Activated CD8-positive, alpha-beta T cell treated with anti-CD3 and anti-CD28 coated beads, Interleukin-2, amount 10 ng/mL, durations not matched to agents 7 days and 5 days (primary cell): Measurements from ENCODE around the gene CDC20. TPM values are rescaled to one million over a fixed set of nuclear protein-coding genes. Genes with fewer than 3 reads are reported as not detected.

ENCODE experiments used
- ATAC-seq: fragments of 150-1000 bp; cut with Tn5 transposase; one replicate; pipeline ENCODE4 v1.10.0; 2021; ENCODE audit warnings: moderate library complexity
- CTCF ChIA-PET: fragments of 350-600 bp; sonication (Branson Sonifier 250); formaldehyde crosslinking; loops from one replicate; lab custom pipeline; 2021; ENCODE audit warnings: antibody characterized with exemption; lab: Charles Lee
- POLR2A ChIA-PET: fragments of 350-600 bp; sonication (Branson Sonifier 250); formaldehyde crosslinking; loops from one replicate; lab custom pipeline; 2021; ENCODE audit warnings: antibody characterized with exemption; lab: Charles Lee
- DNase-seq: peaks from one replicate; pipeline ENCODE4 v3.0.0-alpha.2; 2020
- H3K27ac Mint-ChIP-seq: one replicate; pipeline ENCODE4 v1.8.0; 2021; ENCODE audit warnings: mild to moderate bottlenecking, mixed read lengths
- H3K27me3 Mint-ChIP-seq: one replicate; pipeline ENCODE4 v1.8.0; 2021; ENCODE audit warnings: low read depth, mixed read lengths
- H3K36me3 Mint-ChIP-seq: one replicate; pipeline ENCODE4 v1.8.0; 2021; ENCODE audit warnings: low read depth, mixed read lengths
- H3K4me1 Mint-ChIP-seq: one replicate; pipeline ENCODE4 v1.8.0; 2021; ENCODE audit warnings: low read depth, mixed read lengths
- H3K4me3 Mint-ChIP-seq: one replicate; pipeline ENCODE4 v1.8.0; 2021; ENCODE audit warnings: mild to moderate bottlenecking, mixed read lengths
- H3K9me3 Mint-ChIP-seq: one replicate; pipeline ENCODE4 v1.8.0; 2022; ENCODE audit warnings: mixed read lengths; ENCODE audit not compliant: insufficient read depth
- total RNA-seq, 2 experiments: library from RNA; stranded (reverse); gene quantifications; one replicate each; pipeline ENCODE4 v1.2.3, GENCODE V29; 2021

The CDC20 gene
- total RNA-seq, 2 experiments from 2014 or later = 214 to 232 TPM

GRCh38 chr1:43350976-43351375, 7.8 kb upstream of the CDC20 start:
- H3K27ac Mint-ChIP-seq = no peak overlapping the region
- ATAC-seq = no peak
- H3K36me3 Mint-ChIP-seq = peaks cover 6% of the 10 kb centered on the region
- H3K27me3 Mint-ChIP-seq = no peaks in the 10 kb centered on the region
- CTCF ChIA-PET = no interaction called here
- no peaks in the 10 kb centered on the region for H3K9me3 Mint-ChIP-seq
- DNase-seq = no peak
- peaks cover 17% of the 10 kb centered on the region for H3K4me1 Mint-ChIP-seq
- POLR2A ChIA-PET = no interaction called here
- H3K4me3 Mint-ChIP-seq = no peak overlapping the region

DNA sequence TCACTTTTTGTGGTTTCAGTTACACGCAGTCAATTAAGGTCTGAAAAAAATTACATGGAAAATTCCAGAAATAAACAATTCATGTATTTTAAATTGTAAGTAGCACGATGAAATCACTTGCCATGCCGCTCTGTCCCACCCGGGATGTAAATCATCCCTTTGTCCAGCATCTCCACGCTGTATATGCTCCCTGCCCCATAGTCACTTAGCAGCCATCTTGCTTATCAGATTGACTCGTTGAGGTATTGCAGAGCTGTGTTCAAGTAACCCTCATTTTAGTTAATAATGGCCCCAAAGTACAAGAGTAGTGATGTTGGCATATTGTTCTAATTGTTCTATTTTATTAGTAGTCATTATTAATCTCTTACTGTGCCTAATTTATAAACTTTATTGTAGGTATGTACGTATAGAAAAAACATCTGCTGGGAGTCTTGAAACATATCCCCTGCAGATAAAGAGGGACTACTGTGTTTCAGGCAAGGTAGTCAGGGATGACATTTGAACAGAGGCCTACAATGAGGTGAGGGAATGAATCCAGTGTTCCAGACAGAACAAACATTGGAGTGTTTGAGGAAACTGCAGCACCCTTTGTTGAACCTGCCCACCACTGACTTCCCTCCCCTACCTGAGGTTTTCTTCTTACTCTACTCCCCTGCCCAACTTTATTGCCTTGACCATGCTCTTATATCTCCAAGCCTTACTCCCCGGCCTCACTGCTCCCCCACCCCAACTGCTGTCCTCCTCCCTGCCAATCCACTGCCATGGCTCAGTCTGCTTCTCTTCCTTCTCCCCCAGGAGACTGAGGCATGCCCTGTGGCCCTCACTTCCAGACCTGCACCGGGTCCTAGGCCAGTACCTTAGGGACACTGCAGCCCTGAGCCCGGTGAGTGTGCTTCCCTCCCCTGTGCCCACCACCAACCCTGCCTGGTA, 7.1 kb upstream of the CDC20 start:
- Mint-ChIP-seq H3K9me3 (no peaks in the 10 kb centered on the region), H3K27me3 (no peaks in the 10 kb centered on the region), H3K36me3 (peaks cover 7% of the 10 kb centered on the region), H3K4me1 (peaks cover 17% of the 10 kb centered on the region), H3K27ac (no peak overlapping the region), H3K4me3 (no peak overlapping the region)
- ChIA-PET POLR2A (no interaction called here), CTCF (interaction anchor here (0.8 kb wide), 1 partner anchor 17 kb away, joined by 4 read pairs; the partner anchor contains the start of gene ELOVL1)
- ATAC-seq = no peak
- DNase-seq = no peak

GRCh38 chr1:43352351-43352705, 6.5 kb upstream of the CDC20 start:
- ChIA-PET CTCF (interaction anchor here (0.8 kb wide), 1 partner anchor 16 kb away, joined by 4 read pairs; the partner anchor contains the start of gene ELOVL1), POLR2A (interaction anchor here (0.8 kb wide), 1 partner anchor 12 kb away, joined by 3 read pairs; no protein-coding TSS in a partner anchor)

DNA sequence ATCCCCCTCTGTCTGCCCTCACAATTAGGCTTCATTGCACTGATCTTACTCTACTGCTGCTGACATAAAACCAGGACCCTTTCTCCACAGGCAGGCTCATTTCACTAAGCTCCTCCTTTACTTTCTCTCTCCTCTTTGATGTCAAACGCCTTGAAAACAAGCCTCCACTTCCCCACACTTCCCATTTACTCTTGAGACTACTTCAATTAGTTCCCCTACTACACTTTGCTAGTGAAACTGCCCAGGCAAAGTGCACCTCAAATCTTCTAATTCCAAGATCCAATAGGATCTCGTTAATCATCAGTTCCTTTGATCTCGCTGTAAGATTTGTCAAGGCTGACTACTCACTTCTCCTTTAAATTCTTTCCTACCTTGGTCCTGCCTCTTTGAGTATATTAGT, 5.9 kb upstream of the CDC20 start:
- Mint-ChIP-seq H3K9me3 (no peaks in the 10 kb centered on the region), H3K36me3 (peaks cover 10% of the 10 kb centered on the region), H3K27ac (no peak overlapping the region), H3K4me1 (peaks cover 24% of the 10 kb centered on the region), H3K4me3 (no peak overlapping the region), H3K27me3 (no peaks in the 10 kb centered on the region)
- DNase-seq (no peak), ATAC-seq (no peak)
- ChIA-PET CTCF (interaction anchor here (0.8 kb wide), 1 partner anchor 15 kb away, joined by 4 read pairs; the partner anchor contains the start of gene ELOVL1), POLR2A (interaction anchor here (0.8 kb wide), 1 partner anchor 12 kb away, joined by 3 read pairs; no protein-coding TSS in a partner anchor)

More at GRCh38 chr1:43352351-43352705, 6.5 kb upstream of the CDC20 start:
- no peak for ATAC-seq
- peaks cover 19% of the 10 kb centered on the region for H3K4me1 Mint-ChIP-seq
- DNase-seq = no peak
- H3K27ac Mint-ChIP-seq = no peak overlapping the region
- no peak overlapping the region for H3K4me3 Mint-ChIP-seq
- H3K36me3 Mint-ChIP-seq = peaks cover 10% of the 10 kb centered on the region
- H3K27me3 Mint-ChIP-seq = no peaks in the 10 kb centered on the region
- no peaks in the 10 kb centered on the region for H3K9me3 Mint-ChIP-seq

DNA sequence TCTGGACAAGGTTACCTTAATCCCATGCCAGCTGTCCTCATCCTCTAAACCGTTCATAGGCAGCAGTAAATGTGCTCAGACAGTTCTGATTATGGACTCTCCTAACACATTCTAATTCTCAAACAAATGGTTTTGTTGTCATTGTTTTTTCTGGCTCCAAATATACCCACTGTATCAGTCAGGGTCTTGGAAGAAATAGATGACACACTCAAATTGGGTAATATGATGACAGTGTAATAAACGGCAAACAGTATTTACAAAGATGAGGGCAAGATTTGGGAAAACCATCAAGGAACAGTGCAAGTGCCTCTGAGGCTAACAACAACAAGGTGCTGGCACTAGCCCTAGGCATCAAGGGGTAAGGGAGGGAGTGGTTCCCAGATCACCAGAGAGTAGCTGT, 4.3 kb upstream of the CDC20 start:
- H3K27me3 Mint-ChIP-seq = no peaks in the 10 kb centered on the region
- peaks cover 26% of the 10 kb centered on the region for H3K4me1 Mint-ChIP-seq
- ATAC-seq (no peak), DNase-seq (no peak)
- peaks cover 15% of the 10 kb centered on the region for H3K36me3 Mint-ChIP-seq
- ChIA-PET CTCF (interaction anchor here (0.6 kb wide), 1 partner anchor 104 kb away, joined by 3 read pairs; no protein-coding TSS in a partner anchor), POLR2A (interaction anchor here (1.2 kb wide), 1 partner anchor 12 kb away, joined by 3 read pairs; no protein-coding TSS in a partner anchor)
- H3K9me3 Mint-ChIP-seq = no peaks in the 10 kb centered on the region
- H3K27ac Mint-ChIP-seq = no peak overlapping the region
- H3K4me3 Mint-ChIP-seq = no peak overlapping the region

DNA sequence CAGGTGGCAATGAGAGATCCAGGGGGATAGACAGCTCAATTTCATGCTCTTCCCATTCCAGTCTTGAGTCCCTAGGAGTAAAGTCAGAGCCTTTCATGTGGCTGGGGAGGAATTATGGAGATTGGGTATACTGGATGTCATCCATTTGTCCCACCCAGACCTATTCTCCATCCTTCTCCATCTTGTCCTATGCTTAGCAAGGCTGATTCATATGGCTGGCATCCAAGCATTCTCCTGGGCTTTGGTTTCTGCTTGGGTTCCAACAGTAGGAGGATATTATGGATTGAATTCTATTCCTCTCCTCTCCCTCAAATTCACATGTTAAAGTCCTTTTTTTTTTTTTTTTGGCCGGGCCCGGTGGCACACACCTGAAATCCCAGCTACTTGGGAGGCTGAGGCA, 3.8 kb upstream of the CDC20 start:
- no peaks in the 10 kb centered on the region for H3K9me3 Mint-ChIP-seq
- no peak overlapping the region for H3K27ac Mint-ChIP-seq
- ChIA-PET CTCF (interaction anchor here (0.6 kb wide), 1 partner anchor 104 kb away, joined by 3 read pairs; no protein-coding TSS in a partner anchor), POLR2A (interaction anchor here (1.2 kb wide), 1 partner anchor 11 kb away, joined by 3 read pairs; no protein-coding TSS in a partner anchor)
- no peaks in the 10 kb centered on the region for H3K27me3 Mint-ChIP-seq
- no peak overlapping the region for H3K4me3 Mint-ChIP-seq
- ATAC-seq = no peak
- H3K4me1 Mint-ChIP-seq = peaks cover 26% of the 10 kb centered on the region
- DNase-seq = no peak
- peaks cover 19% of the 10 kb centered on the region for H3K36me3 Mint-ChIP-seq

DNA sequence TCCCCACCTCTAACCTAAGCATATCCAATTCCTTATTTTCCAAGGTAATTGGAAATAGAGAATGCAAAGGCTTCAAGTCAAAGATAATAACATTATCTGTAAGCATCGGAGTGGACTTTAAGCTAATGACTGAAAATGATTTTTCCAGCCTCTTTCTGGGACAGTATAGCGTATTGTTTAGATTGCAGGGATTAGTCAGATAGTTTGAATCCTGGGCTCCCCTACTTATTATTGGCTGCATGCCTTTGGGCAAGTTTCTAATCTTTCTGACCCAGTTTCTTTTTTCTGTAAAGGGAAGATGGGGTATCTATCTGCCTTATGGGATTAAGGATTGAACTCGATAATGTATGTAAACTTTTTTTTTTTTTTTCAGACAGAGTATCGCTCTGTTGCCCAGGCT, 1.5 kb upstream of the CDC20 start:
- ChIA-PET CTCF (interaction anchor here (1.0 to 3.7 kb wide), 3 partner anchors 10 to 115 kb away, joined by 3 to 16 read pairs (median 3); partner anchors contain the start of gene ELOVL1), POLR2A (interaction anchor here (0.8 kb wide), 1 partner anchor 11 kb away, joined by 5 read pairs; no protein-coding TSS in a partner anchor)
- Mint-ChIP-seq H3K4me3 (peak overlapping the region; percentile 95), H3K4me1 (peaks cover 46% of the 10 kb centered on the region), H3K36me3 (peaks cover 43% of the 10 kb centered on the region), H3K27me3 (no peaks in the 10 kb centered on the region), H3K27ac (no peak overlapping the region), H3K9me3 (no peaks in the 10 kb centered on the region)
- no peak for ATAC-seq
- DNase-seq = no peak

GRCh38 chr1:43358121-43358745, 548 bp upstream of the CDC20 start:
- ATAC-seq = no peak
- POLR2A ChIA-PET = interaction anchor here (0.6 to 2.9 kb wide), 12 partner anchors 9 to 1282 kb away, joined by 3 to 22 read pairs (median 3); partner anchors contain the start of genes CFAP57, EBNA1BP2, ELOVL1 and KDM4A
- CTCF ChIA-PET = interaction anchor here (0.9 to 3.7 kb wide), 13 partner anchors 9 to 512 kb away, joined by 3 to 16 read pairs (median 3); partner anchors contain the start of genes C1orf210, ELOVL1, HYI and ZNF691
- peaks cover 51% of the 10 kb centered on the region for H3K36me3 Mint-ChIP-seq
- H3K4me1 Mint-ChIP-seq = peaks cover 46% of the 10 kb centered on the region
- H3K4me3 Mint-ChIP-seq = peak overlapping the region; percentile 95
- no peaks in the 10 kb centered on the region for H3K9me3 Mint-ChIP-seq
- H3K27ac Mint-ChIP-seq = peak overlapping the region; percentile 92
- no peaks in the 10 kb centered on the region for H3K27me3 Mint-ChIP-seq
- DNase-seq = peak; percentile 45

DNA sequence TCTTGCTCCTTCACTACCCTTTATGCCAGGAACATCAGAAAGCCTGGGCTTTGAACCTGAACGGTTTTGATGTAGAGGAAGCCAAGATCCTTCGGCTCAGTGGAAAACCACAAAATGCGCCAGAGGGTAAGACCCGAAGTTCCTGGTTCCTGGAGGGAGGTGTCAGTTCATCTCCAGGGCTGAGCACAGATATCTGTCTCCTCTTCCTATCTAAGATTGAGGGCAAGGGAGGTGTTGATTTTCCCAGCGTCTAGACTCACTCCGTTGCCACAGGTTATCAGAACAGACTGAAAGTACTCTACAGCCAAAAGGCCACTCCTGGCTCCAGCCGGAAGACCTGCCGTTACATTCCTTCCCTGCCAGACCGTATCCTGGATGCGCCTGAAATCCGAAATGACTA, 915 bp downstream of the CDC20 start:
- ATAC-seq = no peak
- CTCF ChIA-PET = interaction anchor here (0.7 kb wide), 1 partner anchor 9 kb away, joined by 4 read pairs; no protein-coding TSS in a partner anchor
- peak overlapping the region; percentile 87 for H3K27ac Mint-ChIP-seq
- no peaks in the 10 kb centered on the region for H3K27me3 Mint-ChIP-seq
- no peak for DNase-seq
- H3K4me1 Mint-ChIP-seq = peaks cover 60% of the 10 kb centered on the region
- peak overlapping the region; percentile 95 for H3K4me3 Mint-ChIP-seq
- no peaks in the 10 kb centered on the region for H3K9me3 Mint-ChIP-seq
- POLR2A ChIA-PET = interaction anchor here (2.0 to 2.9 kb wide), 3 partner anchors 8 to 120 kb away, joined by 7 to 22 read pairs (median 16); partner anchors contain the start of genes ELOVL1, MED8 and SZT2
- H3K36me3 Mint-ChIP-seq = peaks cover 62% of the 10 kb centered on the region

- peaks cover 69% of the 10 kb centered on the region for H3K4me1 Mint-ChIP-seq
- CTCF ChIA-PET = interaction anchor here (0.7 kb wide), 1 partner anchor 8 kb away, joined by 4 read pairs; no protein-coding TSS in a partner anchor
- H3K36me3 Mint-ChIP-seq = peaks cover 71% of the 10 kb centered on the region
- H3K27me3 Mint-ChIP-seq = no peaks in the 10 kb centered on the region
- H3K27ac Mint-ChIP-seq = peak overlapping the region; percentile 87
- POLR2A ChIA-PET = interaction anchor here (2.9 kb wide), 1 partner anchor 7 kb away, joined by 22 read pairs; the partner anchor contains the start of gene ELOVL1
- H3K9me3 Mint-ChIP-seq = no peaks in the 10 kb centered on the region
- H3K4me3 Mint-ChIP-seq = peak overlapping the region; percentile 95
- no peak for ATAC-seq
- no peak for DNase-seq
Measured at GRCh38 chr1:43360616-43361015, 1.8 kb downstream of the CDC20 start.
